ENCODE results near the gene NSUN2. TPM values are rescaled to one million over a fixed set of nuclear protein-coding genes. Genes with fewer than 3 reads are reported as not detected.
"Not testable (repeated sequence)": the region's sequence is repeated elsewhere in the genome, so short reads cannot be mapped to it uniquely, and the experiment has no call there.

NSUN2 gene
- total RNA-seq, 1 donor from 2014 or later, result 57.5 TPM

DNA sequence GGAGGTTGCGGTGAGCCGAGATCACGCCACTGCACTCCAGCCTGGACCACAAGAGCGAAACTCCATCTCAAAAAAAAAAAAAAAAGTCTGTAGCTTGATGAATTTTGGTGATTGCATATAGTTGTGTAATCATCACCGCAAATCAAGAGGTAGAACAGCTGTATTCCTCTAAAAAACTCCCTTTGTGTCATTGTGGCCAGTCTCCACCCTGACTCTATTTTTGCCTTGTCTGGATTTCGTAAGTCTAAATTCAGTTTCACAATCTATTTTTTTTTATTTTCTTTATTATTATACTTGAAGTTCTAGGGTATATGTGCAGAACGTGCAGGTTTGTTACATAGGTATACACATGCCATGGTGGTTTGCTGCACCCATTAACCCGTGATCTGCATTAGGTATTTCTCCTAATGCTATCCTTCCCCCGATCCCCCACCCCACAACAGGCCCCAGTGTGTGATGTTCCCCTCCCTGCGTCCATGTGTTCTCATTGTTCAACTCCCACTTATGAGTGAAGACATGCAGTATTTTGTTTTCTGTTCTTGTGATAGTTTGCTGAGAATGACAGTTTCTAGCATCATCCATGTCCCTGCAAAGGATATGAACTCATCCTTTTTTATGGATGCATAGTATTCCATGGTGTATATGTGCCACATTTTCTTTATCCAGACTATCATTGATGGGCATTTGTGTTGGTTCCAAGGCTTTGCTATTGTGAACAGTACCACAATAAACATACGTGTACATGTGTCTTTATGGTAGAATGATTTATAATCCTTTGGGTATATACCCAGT lies 12.9 kb upstream of the NSUN2 start:
- DNase-seq (ENCODE audit: extremely low read depth, low read depth, low spot score), result not testable (repeated sequence)

DNA sequence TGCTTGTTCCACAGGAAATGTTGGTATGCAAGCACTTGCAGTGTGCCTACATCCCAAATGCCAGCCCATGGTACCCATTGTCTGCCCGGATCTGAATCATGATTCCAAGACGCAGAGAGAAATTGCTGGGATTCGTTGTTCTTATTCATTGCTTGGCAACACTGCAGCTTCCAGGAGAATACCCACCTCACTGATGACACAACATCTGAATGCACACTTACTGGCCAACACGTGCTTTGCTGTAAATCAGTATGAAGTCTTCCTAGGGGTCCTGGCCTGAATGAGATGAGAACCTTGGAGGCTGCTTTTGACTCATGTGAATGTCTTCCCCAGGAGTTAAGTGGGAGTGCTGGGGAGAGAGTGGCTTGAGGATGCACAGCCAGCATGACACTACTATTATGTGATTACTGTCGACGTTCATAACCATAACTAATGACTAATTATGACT lies 12.0 kb upstream of the NSUN2 start:
- no peak for DNase-seq (ENCODE audit: extremely low read depth, low read depth, low spot score)

DNA sequence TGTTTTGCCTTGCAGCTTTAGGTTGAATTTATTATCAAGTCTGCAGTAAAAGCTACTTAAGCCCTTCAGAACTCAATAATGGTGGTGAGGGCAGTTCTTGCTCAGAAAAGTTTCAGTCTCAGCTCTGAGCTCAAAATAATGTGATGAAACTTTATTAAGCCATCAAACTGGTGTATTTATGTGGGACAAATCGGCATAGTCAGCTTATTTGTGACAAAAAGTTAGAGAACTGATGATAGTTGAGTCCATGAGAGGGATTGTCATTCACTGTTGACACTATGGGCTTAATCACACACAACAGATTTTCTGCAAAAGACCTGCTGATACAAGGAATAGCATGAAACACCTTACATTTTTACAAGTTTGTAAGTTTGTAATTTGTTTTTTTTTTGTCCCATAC lies 9.8 kb upstream of the NSUN2 start:
- DNase-seq (ENCODE audit: extremely low read depth, low read depth, low spot score), result no peak

DNA sequence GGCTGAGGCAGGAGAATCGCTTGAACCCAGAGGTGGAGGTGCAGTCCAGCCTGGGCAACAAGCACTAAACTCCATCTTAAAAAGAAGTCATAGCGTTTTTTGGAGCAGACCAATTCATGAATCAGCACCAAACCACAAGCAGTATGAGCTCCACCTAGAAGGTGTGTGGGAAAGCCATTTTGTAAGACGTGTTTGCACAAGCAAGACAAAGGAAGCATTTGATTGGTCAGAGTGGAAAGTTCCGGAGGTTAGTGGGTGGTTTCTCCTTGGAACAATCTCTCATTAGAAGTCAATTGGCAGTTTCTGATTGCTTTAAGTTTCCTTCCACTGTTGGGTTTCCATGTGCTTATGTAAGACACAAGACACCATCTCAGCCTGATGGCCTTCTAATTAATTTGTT lies 5.4 kb upstream of the NSUN2 start:
- no peak for DNase-seq (ENCODE audit: extremely low read depth, low read depth, low spot score)

DNA sequence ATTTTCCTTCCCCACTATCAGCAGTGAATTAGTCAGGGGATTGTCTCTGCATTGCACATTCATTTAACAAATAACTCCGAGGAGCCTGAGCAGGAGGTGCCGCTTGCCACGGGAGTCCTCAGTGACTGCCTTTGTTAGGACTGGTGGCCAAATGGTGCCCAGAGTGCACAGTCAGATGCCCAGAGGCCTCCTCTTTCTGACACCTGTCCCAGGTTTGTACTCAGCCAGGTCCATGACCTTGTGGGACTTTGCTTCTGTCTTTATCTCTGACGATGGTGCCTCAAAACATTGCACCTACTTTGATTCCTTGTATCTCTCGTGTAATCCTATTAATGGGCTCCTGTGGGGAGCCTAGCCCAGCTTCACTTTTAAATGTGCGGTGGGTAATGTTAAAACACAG lies 4.7 kb upstream of the NSUN2 start:
- DNase-seq (ENCODE audit: extremely low read depth, low read depth, low spot score), result no peak

DNA sequence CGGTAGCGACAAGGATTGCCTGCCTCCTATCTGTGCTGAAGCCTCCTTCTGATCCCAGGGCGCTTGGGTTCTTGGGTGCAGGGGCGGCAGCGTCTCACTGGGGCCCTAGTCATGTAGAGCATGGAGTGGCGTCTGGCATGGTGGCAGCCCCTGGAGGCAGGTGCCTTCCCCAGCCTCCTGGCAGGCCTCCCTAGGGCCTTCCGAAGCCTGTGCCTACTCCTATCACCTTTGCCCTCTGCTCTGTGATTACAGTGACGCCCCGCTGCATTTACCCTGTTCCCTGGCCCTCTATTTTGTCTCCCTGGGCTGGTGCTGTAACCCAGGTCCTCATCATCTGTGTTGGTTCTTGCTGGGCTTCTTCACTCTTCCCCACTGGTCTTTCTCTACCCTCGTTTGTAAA lies 4.2 kb upstream of the NSUN2 start:
- DNase-seq (ENCODE audit: extremely low read depth, low read depth, low spot score), result no peak

DNA sequence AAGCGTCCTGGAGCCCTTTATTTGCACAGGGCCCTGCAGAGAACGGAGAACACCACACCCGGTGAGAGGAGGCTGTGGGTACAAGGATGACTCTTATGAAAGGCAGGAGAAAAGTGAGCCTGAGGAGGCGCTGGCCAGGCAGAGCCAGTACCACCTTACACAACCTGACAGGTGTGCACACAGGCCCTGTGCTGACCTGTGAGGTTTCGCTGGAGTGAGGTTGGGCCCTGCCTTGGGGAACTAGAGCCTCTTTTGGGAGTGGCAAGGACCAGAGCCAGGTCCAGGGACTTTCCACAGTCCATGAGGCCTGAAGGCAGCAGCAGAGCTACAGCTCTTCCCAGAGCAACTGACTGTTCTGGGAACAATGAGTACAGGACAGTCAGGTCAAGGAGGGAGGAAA lies 3.4 kb upstream of the NSUN2 start:
- DNase-seq (ENCODE audit: extremely low read depth, low read depth, low spot score), result no peak

DNA sequence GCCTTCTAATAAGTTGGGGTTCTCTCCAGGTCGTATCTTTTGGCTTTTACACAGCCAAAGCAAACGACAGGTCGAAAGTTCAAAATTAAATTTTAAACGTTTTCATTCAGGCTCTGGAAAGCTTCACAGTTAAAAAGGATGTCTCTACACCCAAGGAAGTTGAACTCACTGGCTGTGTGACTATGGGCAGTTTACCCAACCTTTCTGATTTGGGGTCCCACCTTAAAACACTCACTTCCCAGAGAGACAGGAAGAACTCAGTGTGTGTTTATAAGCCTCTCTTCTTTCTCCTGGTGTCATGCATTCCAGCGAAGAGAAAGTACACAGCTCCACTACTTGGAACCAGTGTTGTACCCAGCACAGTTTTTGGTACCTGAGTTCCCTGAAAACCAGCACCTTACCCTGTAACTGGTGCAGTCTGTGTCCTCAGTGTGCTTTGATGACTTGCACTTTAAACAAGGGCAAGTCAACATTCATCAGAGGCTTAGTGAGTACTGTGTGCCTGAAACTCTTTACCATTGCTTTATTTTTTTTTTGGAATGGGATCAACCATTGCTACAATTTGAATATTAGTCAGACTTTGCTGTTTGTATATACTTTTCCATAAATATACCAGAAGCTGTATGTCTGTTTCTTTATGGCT lies 2.1 kb upstream of the NSUN2 start:
- no peak for DNase-seq (ENCODE audit: extremely low read depth, low read depth, low spot score)

DNA sequence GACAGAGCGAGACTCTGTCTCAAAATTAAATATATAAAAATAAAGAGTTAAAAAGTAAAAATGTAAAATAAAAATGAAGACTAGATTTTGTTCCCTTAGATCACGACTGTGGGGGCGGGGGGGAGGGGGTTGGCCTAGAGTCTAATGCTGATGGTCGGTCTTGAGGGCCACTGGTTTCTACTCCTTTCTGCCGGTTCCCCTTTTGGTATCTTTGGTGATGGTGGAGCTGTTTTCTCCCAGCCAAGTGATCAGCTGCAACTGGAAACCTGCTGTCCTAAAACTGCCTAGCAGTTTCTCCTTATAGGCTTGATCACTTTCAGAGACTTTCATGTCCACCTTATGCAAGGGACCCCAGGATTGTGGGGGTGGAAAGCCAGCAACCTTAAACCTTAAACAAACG lies 1.5 kb upstream of the NSUN2 start:
- no peak for DNase-seq (ENCODE audit: extremely low read depth, low read depth, low spot score)

DNA sequence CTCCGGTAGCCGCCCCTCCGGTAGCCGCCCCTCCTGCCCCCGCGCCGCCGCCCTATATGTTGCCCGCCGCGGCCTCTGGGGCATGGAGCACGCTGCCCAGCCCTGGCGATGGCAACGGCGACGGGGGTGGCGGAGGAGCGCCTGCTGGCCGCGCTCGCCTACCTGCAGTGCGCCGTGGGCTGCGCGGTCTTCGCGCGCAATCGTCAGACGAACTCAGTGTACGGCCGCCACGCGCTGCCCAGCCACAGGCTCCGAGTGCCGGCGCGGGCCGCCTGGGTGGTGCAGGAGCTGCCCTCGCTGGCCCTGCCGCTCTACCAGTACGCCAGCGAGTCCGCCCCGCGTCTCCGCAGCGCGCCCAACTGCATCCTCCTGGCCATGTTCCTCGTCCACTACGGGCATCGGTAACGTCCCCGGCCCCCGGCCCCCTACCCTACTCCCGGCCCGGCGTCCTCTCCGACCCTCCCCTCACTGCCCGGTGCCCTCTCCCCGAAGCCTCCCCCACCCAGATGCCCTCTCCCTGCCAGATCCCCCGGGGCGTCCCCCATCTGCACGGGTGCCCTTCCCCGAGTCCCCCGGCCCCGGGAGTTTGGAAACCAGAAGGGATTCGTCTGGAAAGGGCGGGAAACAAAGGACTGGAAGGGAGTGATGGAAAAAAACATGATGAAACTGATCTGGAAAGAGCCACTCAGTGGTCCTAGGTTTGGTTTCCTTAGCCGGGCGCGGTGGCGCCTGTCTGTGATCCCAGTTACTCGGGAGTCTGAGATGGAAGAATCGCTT lies 813 bp upstream of the NSUN2 start:
- DNase-seq (ENCODE audit: extremely low read depth, low read depth, low spot score), result no peak

DNA sequence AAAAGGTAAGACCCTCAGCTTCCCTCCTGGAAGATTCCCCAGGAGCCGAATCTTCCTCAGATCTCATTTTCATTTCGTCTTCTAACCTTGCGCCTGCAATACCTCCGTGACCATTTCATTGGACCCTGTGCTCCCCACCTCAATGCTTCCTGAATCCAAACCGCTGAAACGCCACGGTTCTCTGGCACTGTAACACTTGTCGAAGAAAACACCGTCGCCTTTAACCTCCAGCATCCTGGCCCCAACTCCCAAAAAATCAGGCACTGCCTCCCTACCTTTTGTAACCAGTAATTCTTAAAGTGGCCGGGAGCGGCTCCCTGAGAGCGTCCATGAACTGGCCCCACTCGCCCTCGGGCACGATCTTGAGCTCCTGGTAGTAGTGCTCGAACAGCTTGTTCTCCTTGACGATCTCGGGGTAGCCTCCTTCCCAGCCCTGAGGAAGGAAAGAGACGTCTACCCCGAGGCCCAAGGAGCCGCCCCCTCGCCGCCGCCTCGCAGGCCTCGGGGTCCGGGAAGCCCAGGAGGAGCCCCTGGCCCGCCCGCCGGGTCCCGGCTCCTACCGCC lies 438 bp downstream of the NSUN2 start:
- DNase-seq (ENCODE audit: extremely low read depth, low read depth, low spot score), result no peak

DNA sequence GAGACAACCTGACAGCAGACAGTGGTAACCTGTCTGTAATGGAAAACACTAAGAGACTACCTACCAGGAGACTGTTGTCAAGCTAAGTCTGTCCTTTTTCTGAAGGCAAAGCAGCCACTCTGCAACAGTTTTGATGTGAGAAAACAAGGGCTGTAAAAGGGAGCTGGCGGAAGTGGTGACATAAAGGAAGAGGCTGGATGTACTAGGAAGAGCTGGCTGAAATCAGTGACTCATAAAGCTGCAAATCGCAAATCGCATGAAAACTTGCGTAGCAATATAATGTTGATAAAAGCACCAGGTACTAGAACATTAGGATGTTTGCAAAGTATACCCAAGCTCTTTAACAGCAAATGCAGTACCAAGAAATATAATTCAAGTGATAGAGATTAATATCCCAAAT lies 1.4 kb downstream of the NSUN2 start:
- DNase-seq (ENCODE audit: extremely low read depth, low read depth, low spot score), result no peak

DNA sequence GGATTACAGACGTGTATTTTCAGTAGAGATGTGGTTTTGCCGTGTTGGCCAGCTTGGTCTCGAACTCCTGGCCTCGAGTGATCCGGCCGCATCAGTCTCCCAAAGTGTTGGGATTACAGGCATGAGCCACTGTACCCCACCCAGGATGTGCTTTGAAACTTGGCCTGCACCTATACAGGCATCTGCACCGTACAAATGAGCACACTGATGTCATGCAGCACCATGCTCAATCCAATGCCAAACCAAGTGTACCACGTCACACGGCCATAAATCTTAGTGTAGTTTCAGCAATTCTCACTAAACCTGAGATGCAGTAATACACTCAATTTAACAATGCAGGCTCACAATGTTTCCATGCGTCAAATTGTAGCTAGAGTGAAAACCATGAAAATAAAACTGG lies 6.3 kb downstream of the NSUN2 start:
- no peak for DNase-seq (ENCODE audit: extremely low read depth, low read depth, low spot score)

DNA sequence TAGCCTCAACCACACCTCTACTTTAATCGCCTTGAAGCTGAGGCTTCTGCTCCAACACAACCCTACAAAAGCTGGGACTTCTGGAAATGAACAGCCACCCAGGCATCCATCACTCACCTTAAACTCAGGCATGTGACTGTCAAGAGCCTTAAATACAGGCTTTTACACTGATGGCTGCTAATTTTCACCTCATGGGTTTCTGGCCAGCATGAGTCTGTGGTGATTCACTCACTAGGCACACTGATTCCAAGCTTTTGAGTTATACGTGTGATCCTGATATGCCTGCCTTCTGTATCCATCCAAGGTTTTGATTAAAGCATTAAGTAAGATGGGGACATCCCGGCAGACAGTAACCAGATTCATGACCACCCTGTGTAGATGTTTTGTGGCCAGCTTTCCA lies 8.9 kb downstream of the NSUN2 start:
- DNase-seq (ENCODE audit: extremely low read depth, low read depth, low spot score), result no peak

DNA sequence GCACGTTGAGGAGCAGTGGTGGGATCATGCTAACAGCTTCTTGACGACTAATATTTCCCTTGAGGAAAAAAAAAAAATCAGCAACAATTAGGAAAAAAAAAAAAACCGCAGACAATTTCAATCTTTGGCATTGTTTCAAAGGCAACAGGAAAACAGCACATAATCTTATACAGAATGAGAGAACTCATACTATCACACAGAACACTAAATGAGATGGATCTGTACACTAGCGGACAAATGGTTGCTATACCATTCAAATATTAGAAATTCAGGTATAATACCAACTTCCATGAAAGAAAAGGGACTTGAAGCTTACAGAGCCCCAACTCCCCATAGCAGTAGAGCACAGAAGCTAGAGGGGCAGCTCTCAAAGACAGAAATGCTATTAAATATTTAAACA lies 9.6 kb downstream of the NSUN2 start:
- DNase-seq (ENCODE audit: extremely low read depth, low read depth, low spot score), result no peak

DNA sequence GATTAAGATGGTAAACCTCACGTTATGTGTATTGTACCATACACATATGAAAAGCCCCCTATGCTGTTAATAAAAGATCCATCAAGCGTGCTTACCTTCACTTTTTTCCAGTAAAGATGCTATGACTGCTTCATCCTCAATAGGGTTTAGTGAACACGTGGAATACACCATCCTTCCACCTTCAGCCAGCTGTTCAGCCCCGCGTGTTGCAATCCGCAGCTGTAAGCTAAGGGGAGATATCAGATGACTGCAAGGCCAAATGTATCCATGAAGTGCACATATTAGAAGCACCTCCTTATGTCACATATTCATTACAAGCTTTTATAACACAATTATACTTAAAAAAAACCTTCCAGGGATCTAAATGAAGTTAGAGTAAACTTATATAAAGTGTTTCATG lies 16.2 kb downstream of the NSUN2 start:
- DNase-seq (ENCODE audit: extremely low read depth, low read depth, low spot score), result no peak

DNA sequence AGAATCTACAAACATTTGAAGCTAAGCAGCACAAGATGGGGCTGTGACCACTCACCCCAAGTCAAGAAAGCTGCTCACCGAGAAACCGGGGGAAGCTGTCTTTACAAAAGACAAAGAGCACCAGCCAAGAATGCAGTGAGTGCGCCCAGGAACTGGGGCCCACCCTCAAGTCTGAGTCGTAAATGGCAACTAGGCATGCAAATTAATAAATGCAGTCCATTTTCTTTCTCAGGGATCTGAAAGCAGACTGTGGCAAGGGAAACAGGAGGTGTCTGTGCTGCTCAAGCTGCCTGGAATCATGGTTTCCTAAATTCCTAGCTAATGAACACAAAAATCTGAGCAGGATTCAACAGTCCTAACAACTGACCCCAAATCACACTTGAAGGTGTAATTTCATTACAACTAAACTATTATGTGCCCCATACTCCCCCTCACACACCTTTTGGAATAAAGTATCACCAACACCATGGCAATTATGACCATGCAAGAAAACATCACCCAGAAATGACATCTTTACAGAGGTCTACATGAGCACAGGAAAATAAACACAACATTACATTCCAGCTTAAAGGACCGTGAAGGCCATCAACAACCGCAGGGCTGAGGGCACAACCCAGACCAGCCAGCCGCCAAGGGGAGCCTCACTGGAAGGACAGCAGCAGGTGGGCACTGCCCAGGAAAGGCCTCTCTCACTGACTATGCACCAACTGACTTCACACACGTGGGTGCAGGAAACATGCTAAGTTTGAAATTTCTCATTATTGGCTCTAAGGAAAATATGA lies 17.6 kb downstream of the NSUN2 start:
- no peak for DNase-seq (ENCODE audit: extremely low read depth, low read depth, low spot score)

DNA sequence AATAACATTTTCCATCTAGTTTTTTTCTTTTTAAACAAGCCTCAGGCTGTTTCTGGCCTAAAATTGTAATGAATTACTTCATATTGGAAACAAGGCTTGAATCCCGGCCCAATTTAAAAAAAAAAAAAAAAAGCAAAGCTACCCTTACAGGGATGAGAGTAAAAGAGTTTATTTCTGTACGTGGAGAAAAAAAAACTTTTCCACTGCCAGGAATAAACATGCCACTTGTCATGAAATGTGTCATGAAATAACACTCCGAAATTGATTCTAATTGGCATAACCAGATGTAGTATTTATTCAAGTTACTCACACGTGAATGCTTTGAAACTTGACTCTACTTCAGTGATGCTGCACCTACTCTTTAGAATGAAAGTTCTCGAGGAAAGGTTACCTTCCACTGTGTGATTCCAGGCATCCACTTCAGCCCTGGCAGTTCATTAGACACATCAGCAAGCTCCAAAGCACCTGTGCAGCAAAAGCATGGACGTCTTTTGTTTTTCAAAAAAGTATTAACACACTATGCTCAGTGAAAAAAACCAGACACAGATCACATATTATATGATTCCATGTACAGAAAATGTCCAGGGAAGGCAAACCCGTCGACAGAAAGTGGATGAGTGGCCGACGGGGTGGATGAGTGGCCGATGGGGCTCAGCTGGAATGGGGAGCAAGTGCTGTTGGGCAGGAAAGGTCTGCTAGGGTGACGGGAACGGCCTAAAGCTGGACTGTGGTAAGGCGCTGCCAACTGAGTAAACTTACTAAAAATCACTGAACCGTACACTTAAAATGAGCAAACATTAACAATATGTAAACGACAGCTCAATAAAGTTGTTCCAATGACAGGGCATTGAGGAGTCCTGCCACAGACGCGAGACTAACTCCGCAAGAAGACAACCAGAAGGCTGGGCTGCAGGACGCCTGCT lies 21.2 kb downstream of the NSUN2 start:
- DNase-seq (ENCODE audit: extremely low read depth, low read depth, low spot score), result no peak

DNA sequence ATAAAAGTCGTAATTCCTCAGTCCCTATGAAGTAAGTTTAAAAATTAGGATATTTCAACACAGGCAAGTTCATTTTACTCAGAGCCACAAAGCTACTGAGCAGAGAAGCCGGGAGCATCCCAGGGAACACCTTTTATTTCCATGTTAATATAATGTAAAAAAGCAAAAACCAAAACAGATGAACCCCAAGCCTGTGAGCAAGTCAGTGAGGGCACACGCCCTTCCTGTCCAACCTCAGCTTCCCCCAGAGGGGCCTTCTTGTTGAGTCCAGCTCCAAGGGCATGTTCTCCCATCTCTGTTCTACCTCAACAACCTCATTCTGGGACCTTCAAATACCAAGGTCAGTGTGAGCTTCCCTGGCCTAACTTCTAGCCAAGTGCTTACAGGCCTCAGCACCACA lies 24.8 kb downstream of the NSUN2 start:
- no peak for DNase-seq (ENCODE audit: extremely low read depth, low read depth, low spot score)

DNA sequence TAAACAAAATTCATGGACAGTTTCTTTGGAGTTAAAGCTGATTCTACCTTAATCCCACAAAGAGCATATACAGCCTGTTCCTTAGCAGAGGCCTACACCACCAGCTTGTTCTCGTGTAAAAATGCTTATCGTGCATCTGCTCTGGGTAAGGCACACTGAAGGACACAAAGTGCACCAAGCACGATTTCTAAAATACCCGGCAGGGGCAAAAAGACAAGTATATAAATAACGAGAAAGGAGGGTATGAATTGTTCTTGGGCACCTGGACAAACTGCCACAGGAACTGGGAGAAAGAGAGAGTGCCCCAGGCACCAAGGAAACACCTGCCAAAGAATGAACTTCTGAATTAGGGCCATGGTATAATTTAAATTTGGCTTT lies 25.3 kb downstream of the NSUN2 start:
- DNase-seq (ENCODE audit: extremely low read depth, low read depth, low spot score), result no peak
